ENCODE data around the gene ACO2.
"Not testable (repeated sequence)": the region's sequence is repeated elsewhere in the genome, so short reads cannot be mapped to it uniquely, and the experiment has no call there.

The ACO2 gene

GRCh38 chr22:41436322-41437113 is 32.4 kb upstream of the ACO2 start:
- no peak for DNase-seq (ENCODE audit: low spot score)
- no peak for TF ChIP-seq CTCF (IDR thresholded peaks at IDR 0.05; ENCODE audit: extremely low read depth, missing control alignments)

GRCh38 chr22:41437198-41437597 is 31.7 kb upstream of the ACO2 start:
- no peak for TF ChIP-seq CTCF (IDR thresholded peaks at IDR 0.05; ENCODE audit: extremely low read depth, missing control alignments)

GRCh38 chr22:41440511-41440910 is 28.4 kb upstream of the ACO2 start:
- not testable (repeated sequence) for DNase-seq (ENCODE audit: low spot score)

More at GRCh38 chr22:41437198-41437597, 31.7 kb upstream of the ACO2 start:
- no peak for DNase-seq (ENCODE audit: low spot score)

- TF ChIP-seq CTCF (IDR thresholded peaks at IDR 0.05; ENCODE audit: extremely low read depth, missing control alignments): no peak
- DNase-seq (ENCODE audit: low spot score): no peak
Observed at GRCh38 chr22:41442240-41442792, 26.6 kb upstream of the ACO2 start.

GRCh38 chr22:41444360-41445128 is 24.4 kb upstream of the ACO2 start:
- no peak for TF ChIP-seq CTCF (IDR thresholded peaks at IDR 0.05; ENCODE audit: extremely low read depth, missing control alignments)
- peak; percentile 89 for DNase-seq (ENCODE audit: low spot score)

GRCh38 chr22:41445129-41446056 is 23.5 kb upstream of the ACO2 start:
- TF ChIP-seq CTCF (IDR thresholded peaks at IDR 0.05; ENCODE audit: extremely low read depth, missing control alignments): no peak
- no peak for DNase-seq (ENCODE audit: low spot score)

GRCh38 chr22:41446057-41446501 is 22.8 kb upstream of the ACO2 start:
- no peak for TF ChIP-seq CTCF (IDR thresholded peaks at IDR 0.05; ENCODE audit: extremely low read depth, missing control alignments)
- no peak for DNase-seq (ENCODE audit: low spot score)

All from GM20000 (cell line).